ENCODE results near the gene MICAL1. TPM values are rescaled to one million over a fixed set of nuclear protein-coding genes. Genes with fewer than 3 reads are reported as not detected.

Gene MICAL1
- polyA plus RNA-seq, 1 donor from 2014 or later: 54.2 TPM

GRCh38 chr6:109466212-109466923, 10.8 kb upstream of the MICAL1 start:
- H3K27me3 ChIP-seq (ENCODE audit: insufficient read depth, low read depth, low read length): no peaks in the 10 kb centered on the region
- H3K4me3 ChIP-seq (ENCODE audit: low read length): no peak overlapping the region
- H3K79me2 ChIP-seq (replicated peaks; ENCODE audit: insufficient read depth, low read length): no peaks in the 10 kb centered on the region
- H3F3A ChIP-seq (ENCODE audit: insufficient read depth, low read length, poor library complexity, severe bottlenecking): no peaks in the 10 kb centered on the region
- H3K9me3 ChIP-seq (ENCODE audit: low read length): no peaks in the 10 kb centered on the region
- peaks cover 2% of the 10 kb centered on the region for H4K20me1 ChIP-seq (ENCODE audit: insufficient read depth)
- no peak overlapping the region for H2AFZ ChIP-seq (ENCODE audit: low read depth, low read length)
- no peak overlapping the region for H3K9ac ChIP-seq (ENCODE audit: low read length)
- peaks cover 12% of the 10 kb centered on the region for H3K36me3 ChIP-seq (ENCODE audit: insufficient read depth, low read length)
- H3K9me2 ChIP-seq (ENCODE audit: insufficient read depth, low read length): no peaks in the 10 kb centered on the region
- no peak overlapping the region for H3K4me2 ChIP-seq (ENCODE audit: low read length)
- no peak overlapping the region for H3K27ac ChIP-seq (ENCODE audit: low read length)
- TF ChIP-seq RAD21 (conservative IDR thresholded peaks at IDR 0.05) (no peak), EP300 (conservative IDR thresholded peaks at IDR 0.05; ENCODE audit: poor library complexity, severe bottlenecking) (no peak), POLR2AphosphoS5 (IDR thresholded peaks at IDR 0.05) (no peak), CTCF (IDR thresholded peaks at IDR 0.05; ENCODE audit: poor library complexity, severe bottlenecking) (no peak), TAF1 (IDR thresholded peaks at IDR 0.05; ENCODE audit: low read depth) (no peak), MXI1 (conservative IDR thresholded peaks at IDR 0.05; ENCODE audit: poor library complexity, severe bottlenecking) (no peak), EZH2 (IDR thresholded peaks at IDR 0.05; ENCODE audit: borderline replicate concordance, insufficient read depth, low read length, poor library complexity, severe bottlenecking) (no peak)
- TF ChIP-seq, protein P1, sequence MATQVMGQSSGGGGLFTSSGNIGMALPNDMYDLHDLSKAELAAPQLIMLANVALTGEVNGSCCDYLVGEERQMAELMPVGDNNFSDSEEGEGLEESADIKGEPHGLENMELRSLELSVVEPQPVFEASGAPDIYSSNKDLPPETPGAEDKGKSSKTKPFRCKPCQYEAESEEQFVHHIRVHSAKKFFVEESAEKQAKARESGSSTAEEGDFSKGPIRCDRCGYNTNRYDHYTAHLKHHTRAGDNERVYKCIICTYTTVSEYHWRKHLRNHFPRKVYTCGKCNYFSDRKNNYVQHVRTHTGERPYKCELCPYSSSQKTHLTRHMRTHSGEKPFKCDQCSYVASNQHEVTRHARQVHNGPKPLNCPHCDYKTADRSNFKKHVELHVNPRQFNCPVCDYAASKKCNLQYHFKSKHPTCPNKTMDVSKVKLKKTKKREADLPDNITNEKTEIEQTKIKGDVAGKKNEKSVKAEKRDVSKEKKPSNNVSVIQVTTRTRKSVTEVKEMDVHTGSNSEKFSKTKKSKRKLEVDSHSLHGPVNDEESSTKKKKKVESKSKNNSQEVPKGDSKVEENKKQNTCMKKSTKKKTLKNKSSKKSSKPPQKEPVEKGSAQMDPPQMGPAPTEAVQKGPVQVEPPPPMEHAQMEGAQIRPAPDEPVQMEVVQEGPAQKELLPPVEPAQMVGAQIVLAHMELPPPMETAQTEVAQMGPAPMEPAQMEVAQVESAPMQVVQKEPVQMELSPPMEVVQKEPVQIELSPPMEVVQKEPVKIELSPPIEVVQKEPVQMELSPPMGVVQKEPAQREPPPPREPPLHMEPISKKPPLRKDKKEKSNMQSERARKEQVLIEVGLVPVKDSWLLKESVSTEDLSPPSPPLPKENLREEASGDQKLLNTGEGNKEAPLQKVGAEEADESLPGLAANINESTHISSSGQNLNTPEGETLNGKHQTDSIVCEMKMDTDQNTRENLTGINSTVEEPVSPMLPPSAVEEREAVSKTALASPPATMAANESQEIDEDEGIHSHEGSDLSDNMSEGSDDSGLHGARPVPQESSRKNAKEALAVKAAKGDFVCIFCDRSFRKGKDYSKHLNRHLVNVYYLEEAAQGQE (IDR thresholded peaks at IDR 0.05; ENCODE audit: borderline replicate concordance): no peak

GRCh38 chr6:109465772-109466171, 10.2 kb upstream of the MICAL1 start:
- TF ChIP-seq EP300 (conservative IDR thresholded peaks at IDR 0.05; ENCODE audit: poor library complexity, severe bottlenecking): no peak
- no peak for TF ChIP-seq RAD21 (conservative IDR thresholded peaks at IDR 0.05)
- TF ChIP-seq, protein P1 (IDR thresholded peaks at IDR 0.05; ENCODE audit: borderline replicate concordance): no peak
- no peak for TF ChIP-seq SMC3 (conservative IDR thresholded peaks at IDR 0.05; ENCODE audit: poor library complexity)
- no peak for TF ChIP-seq EZH2 (IDR thresholded peaks at IDR 0.05; ENCODE audit: borderline replicate concordance, insufficient read depth, low read length, poor library complexity, severe bottlenecking)
- TF ChIP-seq CTCF (IDR thresholded peaks at IDR 0.05; ENCODE audit: poor library complexity, severe bottlenecking): no peak
- TF ChIP-seq MXI1 (conservative IDR thresholded peaks at IDR 0.05; ENCODE audit: poor library complexity, severe bottlenecking): no peak
- TF ChIP-seq TAF1 (IDR thresholded peaks at IDR 0.05; ENCODE audit: low read depth): no peak
- no peak for TF ChIP-seq POLR2AphosphoS5 (IDR thresholded peaks at IDR 0.05)
- H3K9me3 ChIP-seq (ENCODE audit: low read length): no peaks in the 10 kb centered on the region
- no peak overlapping the region for H3K27ac ChIP-seq (ENCODE audit: low read length)
- no peak overlapping the region for H2AFZ ChIP-seq (ENCODE audit: low read depth, low read length)
- H3K4me2 ChIP-seq (ENCODE audit: low read length): no peak overlapping the region
- peaks cover 12% of the 10 kb centered on the region for H3K36me3 ChIP-seq (ENCODE audit: insufficient read depth, low read length)
- H3K79me2 ChIP-seq (replicated peaks; ENCODE audit: insufficient read depth, low read length): no peaks in the 10 kb centered on the region
- H3K9me2 ChIP-seq (ENCODE audit: insufficient read depth, low read length): no peaks in the 10 kb centered on the region
- no peaks in the 10 kb centered on the region for H3F3A ChIP-seq (ENCODE audit: insufficient read depth, low read length, poor library complexity, severe bottlenecking)
- no peak overlapping the region for H3K9ac ChIP-seq (ENCODE audit: low read length)
- H3K4me3 ChIP-seq (ENCODE audit: low read length): no peak overlapping the region
- no peaks in the 10 kb centered on the region for H3K27me3 ChIP-seq (ENCODE audit: insufficient read depth, low read depth, low read length)
- peaks cover 2% of the 10 kb centered on the region for H4K20me1 ChIP-seq (ENCODE audit: insufficient read depth)

Data from neural cell (in vitro differentiated cells).